ENCODE measurements around the gene B4GALT6. TPM values are rescaled to one million over a fixed set of nuclear protein-coding genes. Genes with fewer than 3 reads are reported as not detected.

The B4GALT6 gene
- total and polyA plus RNA-seq, 9 donors = 2.1 to 16.5 (median 6.5) TPM

GRCh38 chr18:31686986-31687928, 2.9 kb upstream of the B4GALT6 start:
- Histone ChIP-seq H3K9me3 (no peaks in the 10 kb centered on the region), H3K27ac (no peak overlapping the region), H3K27me3 (no peaks in the 10 kb centered on the region), H3K4me3 (no peak overlapping the region), H3K4me1 (ENCODE audit: insufficient read depth) (no peaks in the 10 kb centered on the region), H3K36me3 (no peaks in the 10 kb centered on the region)
- no peak for DNase-seq
- TF ChIP-seq CTCF (IDR thresholded peaks at IDR 0.05) = no peak
- TF ChIP-seq POLR2A (IDR thresholded peaks at IDR 0.05) = no peak
- TF ChIP-seq EP300 (IDR thresholded peaks at IDR 0.05) = no peak
- intact Hi-C loops (cut with DNase I) = no loop called here
- WGBS, 3 donors = 73 to 80% (median 73%) methylated on average over 6 of the region's 6 CpGs

- Histone ChIP-seq H3K9me3 (no peaks in the 10 kb centered on the region), H3K27me3 (no peaks in the 10 kb centered on the region), H3K36me3 (no peaks in the 10 kb centered on the region), H3K4me3 (no peak overlapping the region), H3K4me1 (ENCODE audit: insufficient read depth) (no peaks in the 10 kb centered on the region), H3K27ac (no peak overlapping the region)
- no peak for DNase-seq
- intact Hi-C loops (cut with DNase I) = no loop called here
- TF ChIP-seq POLR2A (IDR thresholded peaks at IDR 0.05) (no peak), CTCF (IDR thresholded peaks at IDR 0.05) (no peak), EP300 (IDR thresholded peaks at IDR 0.05) (no peak)
Observed at GRCh38 chr18:31686572-31686971, 2.2 kb upstream of the B4GALT6 start.

GRCh38 chr18:31685097-31686082, 1.0 kb upstream of the B4GALT6 start:
- 1 to 3% (median 2%) methylated on average over 53 to 115 of the region's 115 CpGs for WGBS, 3 donors

More at GRCh38 chr18:31685097-31686082, 1.0 kb upstream of the B4GALT6 start:
- intact Hi-C loops (cut with DNase I) = no loop called here
- no peaks in the 10 kb centered on the region for H3K9me3 ChIP-seq
- H3K27ac ChIP-seq = peak overlapping the region; percentile 46 to 85
- H3K27me3 ChIP-seq = no peaks in the 10 kb centered on the region
- DNase-seq = peak; percentile 59 to 84 (median 78)
- no peak for TF ChIP-seq EP300 (IDR thresholded peaks at IDR 0.05)
- TF ChIP-seq POLR2A (IDR thresholded peaks at IDR 0.05) = no peak
- peak in 2 of 3 donors; percentile 32 to 38 for TF ChIP-seq CTCF (IDR thresholded peaks at IDR 0.05)
- peak overlapping the region; percentile 57 for H3K4me3 ChIP-seq
- H3K36me3 ChIP-seq = no peaks in the 10 kb centered on the region
- no peaks in the 10 kb centered on the region for H3K4me1 ChIP-seq (ENCODE audit: insufficient read depth)
